Neural progenitor cell (in vitro differentiated cells): Measurements from ENCODE around the gene HJV. TPM values are rescaled to one million over a fixed set of nuclear protein-coding genes. Genes with fewer than 3 reads are reported as not detected.

Experiments used
- DNase-seq: peaks from one replicate; pipeline ENCODE4 v3.0.0-alpha.2; 2016; ENCODE audit warnings: low spot score
- H2AFZ ChIP-seq: fragments of 200-600 bp; sonication (generic); replicated peaks from 2 replicates; pipeline ENCODE4 v1.6.1; 2016; ENCODE audit warnings: antibody characterized with exemption
- H3F3A ChIP-seq: fragments of 200-600 bp; sonication (generic); 2 replicates; pipeline ENCODE4 v1.6.1; 2016; ENCODE audit warnings: antibody characterized with exemption, low read depth
- H3K27ac ChIP-seq: fragments of 200-600 bp; sonication (generic); 2 replicates; pipeline ENCODE4 v1.5.1; 2016; ENCODE audit warnings: mild to moderate bottlenecking
- H3K27me3 ChIP-seq: fragments of 200-600 bp; sonication (generic); 2 replicates; pipeline ENCODE4 v1.6.1; 2016; ENCODE audit warnings: mild to moderate bottlenecking, moderate library complexity
- H3K36me3 ChIP-seq: fragments of 200-600 bp; sonication (generic); 2 replicates; pipeline ENCODE4 v1.5.1; 2016
- H3K4me1 ChIP-seq: fragments of 200-600 bp; sonication (generic); 2 replicates; pipeline ENCODE4 v1.6.1; 2016; ENCODE audit warnings: mixed run types
- H3K4me2 ChIP-seq: fragments of 200-600 bp; sonication (generic); 2 replicates; pipeline ENCODE4 v1.6.1; 2016
- H3K4me3 ChIP-seq: fragments of 200-600 bp; sonication (generic); 2 replicates; pipeline ENCODE4 v1.5.1; 2016
- H3K79me2 ChIP-seq: fragments of 200-600 bp; sonication (generic); 2 replicates; pipeline ENCODE4 v1.6.1; 2016; ENCODE audit warnings: low read depth
- H3K9ac ChIP-seq: fragments of 200-600 bp; sonication (generic); 2 replicates; pipeline ENCODE4 v1.6.1; 2016
- H3K9me3 ChIP-seq: fragments of 200-600 bp; sonication (generic); 2 replicates; pipeline ENCODE4 v1.5.1; 2016; ENCODE audit warnings: low read depth
- H4K20me1 ChIP-seq: fragments of 200-600 bp; sonication (generic); 2 replicates; pipeline ENCODE4 v1.6.1; 2016; ENCODE audit warnings: low read depth
- H3K27ac Mint-ChIP-seq: 3 replicates; pipeline ENCODE4 v1.8.0; 2021; ENCODE audit warnings: mixed read lengths
- H3K27me3 Mint-ChIP-seq: 2 replicates; pipeline ENCODE4 v1.8.0; 2022; ENCODE audit warnings: low read depth, mild to moderate bottlenecking, inconsistent platforms, moderate library complexity, mixed read lengths; ENCODE audit not compliant: insufficient read depth
- H3K36me3 Mint-ChIP-seq: 3 replicates; pipeline ENCODE4 v1.8.0; 2021; ENCODE audit warnings: mixed read lengths
- H3K4me1 Mint-ChIP-seq: 3 replicates; pipeline ENCODE4 v1.8.0; 2021; ENCODE audit warnings: mixed read lengths
- H3K4me3 Mint-ChIP-seq: 3 replicates; pipeline ENCODE4 v1.8.0; 2021; ENCODE audit warnings: mild to moderate bottlenecking, moderate library complexity, mixed read lengths
- H3K9me3 Mint-ChIP-seq: 3 replicates; pipeline ENCODE4 v1.8.0; 2020; ENCODE audit warnings: mixed read lengths
- CTCF ChIP-seq: fragments of 200-600 bp; sonication (generic); IDR thresholded peaks from 2 replicates; pipeline ENCODE4 v1.5.1; 2017; ENCODE audit warnings: antibody characterized with exemption, mild to moderate bottlenecking
- EZH2 ChIP-seq: fragments of 200-600 bp; sonication (generic); IDR thresholded peaks from 2 replicates; pipeline ENCODE4 v1.6.1; 2017; ENCODE audit warnings: antibody characterized with exemption, mild to moderate bottlenecking, moderate library complexity
- EZH2phosphoT487 ChIP-seq: fragments of 200-600 bp; sonication (generic); IDR thresholded peaks from 2 replicates; pipeline ENCODE4 v1.6.1; 2017; ENCODE audit warnings: antibody characterized with exemption
- total RNA-seq: library from RNA; depleted of rRNA; stranded (reverse); fragments of >200 nt; gene quantifications from 2 replicates; pipeline ENCODE4 v1.2.3, GENCODE V29; 2015; ENCODE audit warnings: low replicate concordance

Gene HJV
- total RNA-seq, 1 donor from 2014 or later = not detected

GRCh38 chr1:146036965-146037646, 15.6 kb upstream of the HJV start:
- Histone ChIP-seq H4K20me1 (no peaks in the 10 kb centered on the region), H3K9ac (peak overlapping the region; percentile 24), H3K79me2 (no peaks in the 10 kb centered on the region), H3K9me3 (no peaks in the 10 kb centered on the region), H3F3A (peaks cover 46% of the 10 kb centered on the region), H3K27me3 (no peaks in the 10 kb centered on the region), H2AFZ (peak overlapping the region; percentile 96), H3K4me1 (no peaks in the 10 kb centered on the region), H3K4me2 (peak overlapping the region; percentile 78), H3K36me3 (no peaks in the 10 kb centered on the region), H3K4me3 (peak overlapping the region; percentile 84), H3K27ac (no peak overlapping the region)
- H3K36me3 Mint-ChIP-seq = peaks cover 12% of the 10 kb centered on the region
- H3K4me1 Mint-ChIP-seq = peaks cover 31% of the 10 kb centered on the region
- H3K27ac Mint-ChIP-seq = peak overlapping the region; percentile 98
- TF ChIP-seq EZH2phosphoT487 = no peak
- no peak for TF ChIP-seq CTCF
- peak; percentile 83 for DNase-seq
- H3K9me3 Mint-ChIP-seq = peaks cover 27% of the 10 kb centered on the region
- H3K27me3 Mint-ChIP-seq = peaks cover 51% of the 10 kb centered on the region
- peak overlapping the region; percentile 98 for H3K4me3 Mint-ChIP-seq

- DNase-seq = no peak
- no peak overlapping the region for H3K9ac ChIP-seq
- H2AFZ ChIP-seq = no peak overlapping the region
- H3K27ac ChIP-seq = no peak overlapping the region
- peaks cover 46% of the 10 kb centered on the region for H3F3A ChIP-seq
- H3K4me1 ChIP-seq = no peaks in the 10 kb centered on the region
- H3K36me3 ChIP-seq = no peaks in the 10 kb centered on the region
- peak overlapping the region; percentile 84 for H3K4me3 ChIP-seq
- Mint-ChIP-seq H3K27ac (peak overlapping the region; percentile 98), H3K4me3 (peak overlapping the region; percentile 98), H3K27me3 (peaks cover 51% of the 10 kb centered on the region), H3K9me3 (peaks cover 27% of the 10 kb centered on the region), H3K36me3 (peaks cover 12% of the 10 kb centered on the region), H3K4me1 (peaks cover 31% of the 10 kb centered on the region)
- TF ChIP-seq EZH2 (no peak), CTCF (no peak), EZH2phosphoT487 (no peak)
- no peaks in the 10 kb centered on the region for H3K79me2 ChIP-seq
- H3K27me3 ChIP-seq = no peaks in the 10 kb centered on the region
- peak overlapping the region; percentile 78 for H3K4me2 ChIP-seq
- no peaks in the 10 kb centered on the region for H3K9me3 ChIP-seq
- H4K20me1 ChIP-seq = no peaks in the 10 kb centered on the region
Measured at GRCh38 chr1:146036241-146036964, 14.9 kb upstream of the HJV start.

- H3F3A ChIP-seq = peaks cover 45% of the 10 kb centered on the region
Measured at GRCh38 chr1:146035048-146035423, 13.5 kb upstream of the HJV start.

More at GRCh38 chr1:146035048-146035423, 13.5 kb upstream of the HJV start:
- Histone ChIP-seq H3K36me3 (no peaks in the 10 kb centered on the region), H2AFZ (peak overlapping the region; percentile 75), H3K4me3 (peak overlapping the region; percentile 84), H3K27me3 (no peaks in the 10 kb centered on the region), H3K79me2 (no peaks in the 10 kb centered on the region), H3K9ac (no peak overlapping the region), H3K4me1 (no peaks in the 10 kb centered on the region), H3K9me3 (no peaks in the 10 kb centered on the region), H4K20me1 (no peaks in the 10 kb centered on the region), H3K27ac (no peak overlapping the region), H3K4me2 (peak overlapping the region; percentile 65)
- peak overlapping the region; percentile 98 for H3K4me3 Mint-ChIP-seq
- peak; percentile 43 for DNase-seq
- peaks cover 50% of the 10 kb centered on the region for H3K27me3 Mint-ChIP-seq
- peaks cover 12% of the 10 kb centered on the region for H3K36me3 Mint-ChIP-seq
- H3K4me1 Mint-ChIP-seq = peaks cover 31% of the 10 kb centered on the region
- no peak for TF ChIP-seq EZH2
- TF ChIP-seq EZH2phosphoT487 = no peak
- TF ChIP-seq CTCF = no peak
- H3K9me3 Mint-ChIP-seq = peaks cover 32% of the 10 kb centered on the region
- H3K27ac Mint-ChIP-seq = peak overlapping the region; percentile 92
